ENCODE measurements around the gene AKAP9. TPM values are rescaled to one million over a fixed set of nuclear protein-coding genes. Genes with fewer than 3 reads are reported as not detected.
"Not testable (repeated sequence)": the region's sequence is repeated elsewhere in the genome, so short reads cannot be mapped to it uniquely, and the experiment has no call there.

The AKAP9 gene
- total RNA-seq, 1 donor from 2014 or later = 37.6 TPM

- H3K4me3 Mint-ChIP-seq (ENCODE audit: unreplicated experiment) = peak overlapping the region; percentile 43
- H3K27ac Mint-ChIP-seq (ENCODE audit: unreplicated experiment) = no peak overlapping the region
- no peaks in the 10 kb centered on the region for H3K4me1 Mint-ChIP-seq (ENCODE audit: unreplicated experiment)
- no peak for TF ChIP-seq CTCF (IDR thresholded peaks at IDR 0.05; ENCODE audit: unreplicated experiment)
- H3K9me3 Mint-ChIP-seq (ENCODE audit: unreplicated experiment) = peaks cover 5% of the 10 kb centered on the region
- no peak for DNase-seq (ENCODE audit: low spot score)
- H3K36me3 Mint-ChIP-seq (ENCODE audit: low read depth, unreplicated experiment) = peaks cover 51% of the 10 kb centered on the region
- H3K27me3 Mint-ChIP-seq (ENCODE audit: unreplicated experiment) = no peaks in the 10 kb centered on the region
Measured at GRCh38 chr7:92088266-92088665, 147.6 kb downstream of the AKAP9 start.

GRCh38 chr7:92092210-92092609 is 151.5 kb downstream of the AKAP9 start:
- H3K36me3 Mint-ChIP-seq (ENCODE audit: low read depth, unreplicated experiment) = peaks cover 28% of the 10 kb centered on the region

GRCh38 chr7:92095380-92095779 is 154.7 kb downstream of the AKAP9 start:
- peaks cover 3% of the 10 kb centered on the region for H3K4me1 Mint-ChIP-seq (ENCODE audit: unreplicated experiment)
- H3K27ac Mint-ChIP-seq (ENCODE audit: unreplicated experiment) = no peak overlapping the region
- H3K27me3 Mint-ChIP-seq (ENCODE audit: unreplicated experiment) = no peaks in the 10 kb centered on the region

More at GRCh38 chr7:92092210-92092609, 151.5 kb downstream of the AKAP9 start:
- TF ChIP-seq CTCF (IDR thresholded peaks at IDR 0.05; ENCODE audit: unreplicated experiment) = no peak
- no peaks in the 10 kb centered on the region for H3K4me1 Mint-ChIP-seq (ENCODE audit: unreplicated experiment)
- H3K27ac Mint-ChIP-seq (ENCODE audit: unreplicated experiment) = no peak overlapping the region
- no peak overlapping the region for H3K4me3 Mint-ChIP-seq (ENCODE audit: unreplicated experiment)
- no peak for DNase-seq (ENCODE audit: low spot score)
- no peaks in the 10 kb centered on the region for H3K27me3 Mint-ChIP-seq (ENCODE audit: unreplicated experiment)
- peaks cover 3% of the 10 kb centered on the region for H3K9me3 Mint-ChIP-seq (ENCODE audit: unreplicated experiment)

GRCh38 chr7:92100534-92100933 is 159.9 kb downstream of the AKAP9 start:
- no peak overlapping the region for H3K27ac Mint-ChIP-seq (ENCODE audit: unreplicated experiment)
- peaks cover 28% of the 10 kb centered on the region for H3K36me3 Mint-ChIP-seq (ENCODE audit: low read depth, unreplicated experiment)

More at GRCh38 chr7:92095380-92095779, 154.7 kb downstream of the AKAP9 start:
- Mint-ChIP-seq H3K36me3 (ENCODE audit: low read depth, unreplicated experiment) (peaks cover 27% of the 10 kb centered on the region), H3K9me3 (ENCODE audit: unreplicated experiment) (no peaks in the 10 kb centered on the region), H3K4me3 (ENCODE audit: unreplicated experiment) (no peak overlapping the region)
- no peak for TF ChIP-seq CTCF (IDR thresholded peaks at IDR 0.05; ENCODE audit: unreplicated experiment)
- DNase-seq (ENCODE audit: low spot score) = no peak

GRCh38 chr7:92102862-92103261 is 162.2 kb downstream of the AKAP9 start:
- not testable (repeated sequence) for H3K4me1 Mint-ChIP-seq (ENCODE audit: unreplicated experiment); H3K9me3 Mint-ChIP-seq (ENCODE audit: unreplicated experiment); H3K27me3 Mint-ChIP-seq (ENCODE audit: unreplicated experiment); H3K4me3 Mint-ChIP-seq (ENCODE audit: unreplicated experiment); H3K27ac Mint-ChIP-seq (ENCODE audit: unreplicated experiment); DNase-seq (ENCODE audit: low spot score)
- H3K36me3 Mint-ChIP-seq (ENCODE audit: low read depth, unreplicated experiment) = peaks cover 19% of the 10 kb centered on the region

More at GRCh38 chr7:92100534-92100933, 159.9 kb downstream of the AKAP9 start:
- TF ChIP-seq CTCF (IDR thresholded peaks at IDR 0.05; ENCODE audit: unreplicated experiment) = no peak
- DNase-seq (ENCODE audit: low spot score) = no peak
- H3K4me1 Mint-ChIP-seq (ENCODE audit: unreplicated experiment) = peaks cover 3% of the 10 kb centered on the region
- no peaks in the 10 kb centered on the region for H3K9me3 Mint-ChIP-seq (ENCODE audit: unreplicated experiment)
- H3K4me3 Mint-ChIP-seq (ENCODE audit: unreplicated experiment) = no peak overlapping the region
- H3K27me3 Mint-ChIP-seq (ENCODE audit: unreplicated experiment) = no peaks in the 10 kb centered on the region

Measured in endothelial cell (in vitro differentiated cells).